ENCODE results near the gene SMYD3.

SMYD3 gene

DNA sequence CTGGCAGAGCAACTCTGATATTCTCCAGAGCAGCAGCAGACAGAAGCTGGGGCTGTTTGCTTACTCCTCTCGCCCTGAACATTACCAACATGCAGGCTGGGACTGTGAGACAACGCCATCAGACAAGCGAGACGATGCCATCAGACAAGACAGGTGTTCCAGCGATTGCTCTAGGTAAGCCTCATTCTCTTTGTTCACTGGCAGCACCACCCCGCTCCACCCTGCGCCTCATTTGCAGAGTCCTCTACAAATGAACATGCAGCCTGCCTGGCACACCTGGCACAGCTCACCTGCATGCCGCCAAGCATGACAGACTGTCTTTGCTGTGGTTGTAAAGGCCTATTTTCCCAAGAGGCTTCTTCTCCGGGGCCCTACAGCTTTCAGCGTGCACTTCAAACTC is 346.2 kb downstream of the SMYD3 start:
- TF ChIP-seq GFI1B (tag by site-specific recombination; IDR thresholded peaks at IDR 0.05) (no peak), ZXDB (tag by site-specific recombination; IDR thresholded peaks at IDR 0.05) (no peak), HOXA7 (CRISPR knock-in tag; IDR thresholded peaks at IDR 0.05; ENCODE audit: borderline replicate concordance) (no peak), ZNF223 (tag by site-specific recombination; IDR thresholded peaks at IDR 0.05) (no peak), MEIS1 (CRISPR knock-in tag; IDR thresholded peaks at IDR 0.05; ENCODE audit: borderline replicate concordance) (no peak), ZNF169 (tag by site-specific recombination; IDR thresholded peaks at IDR 0.05) (no peak), ZNF211 (tag by site-specific recombination; IDR thresholded peaks at IDR 0.05; ENCODE audit: low read depth) (no peak), ZBTB10 (tag by site-specific recombination; IDR thresholded peaks at IDR 0.05) (no peak), ZNF37A (tag by site-specific recombination; IDR thresholded peaks at IDR 0.05) (no peak), ZNF518A (tag by site-specific recombination; conservative IDR thresholded peaks at IDR 0.05; ENCODE audit: low read depth) (no peak), ZNF157 (tag by site-specific recombination; IDR thresholded peaks at IDR 0.05) (no peak), ZNF600 (tag by site-specific recombination; IDR thresholded peaks at IDR 0.05) (no peak), ZNF274 (IDR thresholded peaks at IDR 0.05; ENCODE audit: low read length) (no peak), ZNF274 (tag by site-specific recombination; IDR thresholded peaks at IDR 0.05; ENCODE audit: borderline replicate concordance) (no peak), ZFHX2 (tag by site-specific recombination; conservative IDR thresholded peaks at IDR 0.05) (no peak), ZNF214 (tag by site-specific recombination; IDR thresholded peaks at IDR 0.05; ENCODE audit: borderline replicate concordance) (no peak)
- TF ChIP-seq, protein P1, sequence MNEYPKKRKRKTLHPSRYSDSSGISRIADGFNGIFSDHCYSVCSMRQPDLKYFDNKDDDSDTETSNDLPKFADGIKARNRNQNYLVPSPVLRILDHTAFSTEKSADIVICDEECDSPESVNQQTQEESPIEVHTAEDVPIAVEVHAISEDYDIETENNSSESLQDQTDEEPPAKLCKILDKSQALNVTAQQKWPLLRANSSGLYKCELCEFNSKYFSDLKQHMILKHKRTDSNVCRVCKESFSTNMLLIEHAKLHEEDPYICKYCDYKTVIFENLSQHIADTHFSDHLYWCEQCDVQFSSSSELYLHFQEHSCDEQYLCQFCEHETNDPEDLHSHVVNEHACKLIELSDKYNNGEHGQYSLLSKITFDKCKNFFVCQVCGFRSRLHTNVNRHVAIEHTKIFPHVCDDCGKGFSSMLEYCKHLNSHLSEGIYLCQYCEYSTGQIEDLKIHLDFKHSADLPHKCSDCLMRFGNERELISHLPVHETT (tag by site-specific recombination; IDR thresholded peaks at IDR 0.05) = no peak
- TF ChIP-seq, protein P2, sequence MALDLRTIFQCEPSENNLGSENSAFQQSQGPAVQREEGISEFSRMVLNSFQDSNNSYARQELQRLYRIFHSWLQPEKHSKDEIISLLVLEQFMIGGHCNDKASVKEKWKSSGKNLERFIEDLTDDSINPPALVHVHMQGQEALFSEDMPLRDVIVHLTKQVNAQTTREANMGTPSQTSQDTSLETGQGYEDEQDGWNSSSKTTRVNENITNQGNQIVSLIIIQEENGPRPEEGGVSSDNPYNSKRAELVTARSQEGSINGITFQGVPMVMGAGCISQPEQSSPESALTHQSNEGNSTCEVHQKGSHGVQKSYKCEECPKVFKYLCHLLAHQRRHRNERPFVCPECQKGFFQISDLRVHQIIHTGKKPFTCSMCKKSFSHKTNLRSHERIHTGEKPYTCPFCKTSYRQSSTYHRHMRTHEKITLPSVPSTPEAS (tag by site-specific recombination; IDR thresholded peaks at IDR 0.05) = no peak
- H3K9me3 ChIP-seq (ENCODE audit: control insufficient read depth, insufficient read depth, low read depth, low read length) = no peaks in the 10 kb centered on the region
- no peak overlapping the region for H3K27ac ChIP-seq (ENCODE audit: extremely low read depth, low read depth, low read length)
- CTCF ChIA-PET = no interaction called here
- H3K36me3 ChIP-seq (ENCODE audit: control insufficient read depth in 2 of 2, insufficient read depth in 1 of 2, low read length in 2 of 2) = no peaks in the 10 kb centered on the region
- no peaks in the 10 kb centered on the region for H3K4me1 ChIP-seq (ENCODE audit: control insufficient read depth, insufficient read depth, low read length)
- POLR2A ChIA-PET = no interaction called here
- H3K4me3 ChIP-seq (ENCODE audit: low read depth, low read length) = no peak overlapping the region
